Loucy (cell line): ENCODE data around the gene UGT2B28.
"Not testable (repeated sequence)": the region's sequence is repeated elsewhere in the genome, so short reads cannot be mapped to it uniquely, and the experiment has no call there.

ENCODE experiments used
- EZH2phosphoT487 ChIP-seq: fragments of 200-600 bp; IDR thresholded peaks from 2 replicates; pipeline ENCODE4 v1.6.1; 2018; ENCODE audit warnings: antibody characterized with exemption, mild to moderate bottlenecking, moderate library complexity, borderline replicate concordance
- TF ChIP-seq, protein P1 (sequence below): fragments of 200-600 bp; sonication (generic); conservative IDR thresholded peaks from 2 replicates; pipeline ENCODE4 v1.5.1; 2014; ENCODE audit warnings: mild to moderate bottlenecking, antibody characterized with exemption, low read length

DNA sequence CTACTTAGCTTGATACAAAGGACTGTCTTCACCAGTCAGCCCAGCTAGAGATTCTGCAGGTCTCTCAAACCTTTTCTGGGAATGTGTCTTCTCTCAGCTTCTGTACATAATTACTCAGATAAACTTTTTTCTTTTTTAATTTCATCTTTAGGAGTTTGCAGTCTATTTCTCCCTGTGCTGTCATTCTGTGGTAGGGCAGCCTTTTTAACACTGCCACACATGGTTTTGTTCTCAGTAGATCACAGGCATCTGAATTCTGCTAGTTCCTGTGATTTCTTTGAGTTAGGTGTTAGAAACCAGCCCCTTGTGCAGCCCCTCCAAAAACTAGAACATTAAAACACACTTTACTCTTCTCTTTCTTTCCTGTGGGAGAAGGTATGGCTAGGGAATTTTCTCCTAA, 55.2 kb downstream of the UGT2B28 start:
- TF ChIP-seq, protein P1, sequence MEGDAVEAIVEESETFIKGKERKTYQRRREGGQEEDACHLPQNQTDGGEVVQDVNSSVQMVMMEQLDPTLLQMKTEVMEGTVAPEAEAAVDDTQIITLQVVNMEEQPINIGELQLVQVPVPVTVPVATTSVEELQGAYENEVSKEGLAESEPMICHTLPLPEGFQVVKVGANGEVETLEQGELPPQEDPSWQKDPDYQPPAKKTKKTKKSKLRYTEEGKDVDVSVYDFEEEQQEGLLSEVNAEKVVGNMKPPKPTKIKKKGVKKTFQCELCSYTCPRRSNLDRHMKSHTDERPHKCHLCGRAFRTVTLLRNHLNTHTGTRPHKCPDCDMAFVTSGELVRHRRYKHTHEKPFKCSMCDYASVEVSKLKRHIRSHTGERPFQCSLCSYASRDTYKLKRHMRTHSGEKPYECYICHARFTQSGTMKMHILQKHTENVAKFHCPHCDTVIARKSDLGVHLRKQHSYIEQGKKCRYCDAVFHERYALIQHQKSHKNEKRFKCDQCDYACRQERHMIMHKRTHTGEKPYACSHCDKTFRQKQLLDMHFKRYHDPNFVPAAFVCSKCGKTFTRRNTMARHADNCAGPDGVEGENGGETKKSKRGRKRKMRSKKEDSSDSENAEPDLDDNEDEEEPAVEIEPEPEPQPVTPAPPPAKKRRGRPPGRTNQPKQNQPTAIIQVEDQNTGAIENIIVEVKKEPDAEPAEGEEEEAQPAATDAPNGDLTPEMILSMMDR: peak; percentile 39
- not testable (repeated sequence) for TF ChIP-seq EZH2phosphoT487
